H9 (cell line): ENCODE results near the gene ZNF385D. TPM values are rescaled to one million over a fixed set of nuclear protein-coding genes. Genes with fewer than 3 reads are reported as not detected.

ENCODE experiments used
- DNase-seq: peaks from one replicate; pipeline ENCODE4 v3.0.0-alpha.2; 2017
- H2AFZ ChIP-seq: one replicate; pipeline ENCODE4 v1.6.1; 2013; ENCODE audit warnings: mild to moderate bottlenecking, low read length, control low read depth, moderate library complexity
- H2AK5ac ChIP-seq: 2 replicates; pipeline ENCODE4 v1.6.1; 2013; ENCODE audit warnings: low read length, control low read depth, mixed read lengths; ENCODE audit not compliant: insufficient read length
- H2BK120ac ChIP-seq: one replicate; pipeline ENCODE4 v1.6.1; 2013; ENCODE audit warnings: low read depth, mild to moderate bottlenecking, low read length, control low read depth, inconsistent platforms; ENCODE audit not compliant: poor library complexity, severe bottlenecking
- H2BK12ac ChIP-seq: 2 replicates; pipeline ENCODE4 v1.6.1; 2013; ENCODE audit warnings: low read length, control low read depth, mixed read lengths, low read depth; ENCODE audit not compliant: insufficient read length
- H2BK15ac ChIP-seq: 2 replicates; pipeline ENCODE4 v1.6.1; 2013; ENCODE audit warnings: low read depth, low read length, control low read depth
- H2BK20ac ChIP-seq: one replicate; pipeline ENCODE4 v1.6.1; 2013; ENCODE audit warnings: low read depth, mild to moderate bottlenecking, low read length, control low read depth, inconsistent platforms; ENCODE audit not compliant: poor library complexity, severe bottlenecking
- H2BK5ac ChIP-seq: 2 replicates; pipeline ENCODE4 v1.6.1; 2013; ENCODE audit warnings: low read length, control low read depth, mixed read lengths; ENCODE audit not compliant: insufficient read length
- H3K14ac ChIP-seq: 2 replicates; pipeline ENCODE4 v1.6.1; 2013; ENCODE audit warnings: low read length, control low read depth; ENCODE audit not compliant: insufficient read depth
- H3K18ac ChIP-seq: 2 replicates; pipeline ENCODE4 v1.6.1; 2013; ENCODE audit warnings: low read depth, mild to moderate bottlenecking, mixed read lengths, low read length, control low read depth; ENCODE audit not compliant: insufficient read length
- H3K23ac ChIP-seq: 2 replicates; pipeline ENCODE4 v1.6.1; 2013; ENCODE audit warnings: low read length, control low read depth, mixed read lengths, low read depth; ENCODE audit not compliant: insufficient read length
- H3K23me2 ChIP-seq: 2 replicates; pipeline ENCODE4 v1.6.1; 2013; ENCODE audit warnings: low read depth, mild to moderate bottlenecking, mixed read lengths, low read length, control low read depth; ENCODE audit not compliant: insufficient read length, poor library complexity, severe bottlenecking
- H3K27ac ChIP-seq: 2 replicates; pipeline ENCODE4 v1.5.1; 2013; ENCODE audit warnings: low read length, control low read depth, mixed read lengths, low read depth; ENCODE audit not compliant: insufficient read length
- H3K27me3 ChIP-seq: 2 replicates; pipeline ENCODE4 v1.6.1; 2013; ENCODE audit warnings: low read length, control low read depth, inconsistent platforms; ENCODE audit not compliant: insufficient read depth
- H3K4ac ChIP-seq: 2 replicates; pipeline ENCODE4 v1.6.1; 2013; ENCODE audit warnings: low read depth, mild to moderate bottlenecking, control low read depth, inconsistent platforms, low read length, moderate library complexity
- H3K4me1 ChIP-seq: 2 replicates; pipeline ENCODE4 v1.6.1; 2013; ENCODE audit warnings: low read length, control low read depth, inconsistent platforms; ENCODE audit not compliant: insufficient read depth
- H3K4me2 ChIP-seq: 2 replicates; pipeline ENCODE4 v1.6.1; 2013; ENCODE audit warnings: low read length, control low read depth, mixed read lengths; ENCODE audit not compliant: insufficient read length, insufficient read depth
- H3K56ac ChIP-seq: 2 replicates; pipeline ENCODE4 v1.6.1; 2013; ENCODE audit warnings: low read depth, mild to moderate bottlenecking, mixed read lengths, low read length, control low read depth; ENCODE audit not compliant: insufficient read length
- H3K79me1 ChIP-seq: 2 replicates; pipeline ENCODE4 v1.6.1; 2013; ENCODE audit warnings: low read depth, mild to moderate bottlenecking, moderate library complexity, low read length, control low read depth, inconsistent platforms; ENCODE audit not compliant: insufficient read depth, poor library complexity, severe bottlenecking
- H3K79me2 ChIP-seq: 2 replicates; pipeline ENCODE4 v1.6.1; 2013; ENCODE audit warnings: low read length, control low read depth, inconsistent platforms; ENCODE audit not compliant: insufficient read depth
- H3K9ac ChIP-seq: 2 replicates; pipeline ENCODE4 v1.6.1; 2013; ENCODE audit warnings: low read length, control low read depth, mixed read lengths; ENCODE audit not compliant: insufficient read length; ENCODE audit errors: extremely low read depth
- H3K9me3 ChIP-seq: one replicate; pipeline ENCODE4 v1.6.1; 2013; ENCODE audit warnings: low read depth, low read length, inconsistent platforms; ENCODE audit not compliant: control insufficient read depth
- H3T11ph ChIP-seq: one replicate; pipeline ENCODE4 v1.6.1; 2013; ENCODE audit warnings: mild to moderate bottlenecking, low read length, control low read depth, inconsistent platforms
- H4K20me1 ChIP-seq: one replicate; pipeline ENCODE4 v1.6.1; 2013; ENCODE audit not compliant: control insufficient read depth, insufficient read length, insufficient read depth
- H4K5ac ChIP-seq: 2 replicates; pipeline ENCODE4 v1.6.1; 2013; ENCODE audit warnings: low read depth, mild to moderate bottlenecking, mixed read lengths, low read length, control low read depth; ENCODE audit not compliant: insufficient read length
- H4K8ac ChIP-seq: replicated peaks from 2 replicates; pipeline ENCODE4 v1.6.1; 2013; ENCODE audit warnings: low read length, control low read depth, mixed read lengths, low read depth; ENCODE audit not compliant: insufficient read length
- H4K91ac ChIP-seq: 2 replicates; pipeline ENCODE4 v1.6.1; 2013; ENCODE audit warnings: low read depth, mild to moderate bottlenecking, moderate library complexity, mixed read lengths, low read length, control low read depth; ENCODE audit not compliant: insufficient read length
- H3K27ac Mint-ChIP-seq, 3 experiments: 2 replicates in 2 of 3; 3 replicates in 1 of 3; pipeline ENCODE4 v1.8.0; 2020 to 2021; ENCODE audit warnings: mixed read lengths in 3 of 3, mild to moderate bottlenecking in 1 of 3, moderate library complexity in 1 of 3
- H3K27me3 Mint-ChIP-seq: 2 replicates; pipeline ENCODE4 v1.8.0; 2021; ENCODE audit warnings: low read depth, mild to moderate bottlenecking, moderate library complexity, mixed read lengths
- H3K36me3 Mint-ChIP-seq, 3 experiments: 2 replicates in 2 of 3; 3 replicates in 1 of 3; pipeline ENCODE4 v1.8.0; 2020 to 2021; ENCODE audit warnings: low read depth in 3 of 3, mixed read lengths in 3 of 3; ENCODE audit not compliant: insufficient read depth in 1 of 3
- H3K4me1 Mint-ChIP-seq, 2 experiments: 2 replicates each; pipeline ENCODE4 v1.8.0; 2020; ENCODE audit warnings: mixed read lengths in 2 of 2
- H3K4me3 Mint-ChIP-seq, 2 experiments: 2 replicates in 1 of 2; 3 replicates in 1 of 2; pipeline ENCODE4 v1.8.0; 2020 to 2021; ENCODE audit warnings: mild to moderate bottlenecking in 2 of 2, mixed read lengths in 2 of 2, moderate library complexity in 1 of 2
- H3K9me3 Mint-ChIP-seq, 2 experiments: 2 replicates in 1 of 2; 3 replicates in 1 of 2; pipeline ENCODE4 v1.8.0; 2020; ENCODE audit warnings: mild to moderate bottlenecking in 2 of 2, mixed read lengths in 2 of 2, moderate library complexity in 1 of 2
- total RNA-seq: library from RNA; stranded (reverse); gene quantifications from 2 replicates; pipeline ENCODE4 v1.2.1, GENCODE V29; 2021
- TF ChIP-seq, protein P1 (sequence below): fragments of 200-600 bp; sonication (generic); conservative IDR thresholded peaks from 3 replicates; pipeline ENCODE4 v1.8.0; 2021; ENCODE audit warnings: antibody characterized with exemption, mild to moderate bottlenecking

Gene ZNF385D
- total RNA-seq, 1 experiment from 2014 or later, result 1.5 TPM

DNA sequence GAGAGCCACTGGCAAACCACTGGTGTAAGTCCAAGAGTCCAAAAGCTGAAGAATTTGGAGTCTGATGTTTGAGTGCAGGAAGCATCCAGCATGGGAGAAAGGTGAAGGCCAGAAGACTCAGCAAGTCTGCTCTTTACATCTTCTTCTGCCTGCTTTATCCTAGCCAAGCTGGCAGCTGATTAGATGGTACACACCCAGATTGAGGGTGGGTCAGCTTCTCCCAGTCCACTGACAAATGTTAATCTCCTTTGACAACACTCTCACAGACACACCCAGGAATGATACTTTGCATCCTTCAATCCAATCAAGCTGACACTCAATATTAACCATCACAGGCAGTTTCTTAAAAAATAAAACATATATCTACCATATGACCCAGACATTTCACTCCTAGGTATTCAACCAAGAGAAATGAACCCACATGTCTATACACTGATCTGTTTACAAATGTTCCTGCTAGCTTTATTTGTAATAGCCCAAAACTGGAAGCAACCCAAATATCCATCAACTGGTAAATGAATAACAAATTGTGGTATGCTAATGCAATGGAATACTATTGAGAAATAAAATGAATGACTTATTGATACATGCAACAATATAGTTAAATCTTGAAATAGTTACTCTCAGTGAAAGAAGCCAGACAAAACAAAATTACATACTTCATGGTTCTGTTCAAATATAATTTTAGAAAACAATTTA lies 373.8 kb downstream of the ZNF385D start:
- Histone ChIP-seq H2AFZ (no peak overlapping the region), H3K4me1 (no peaks in the 10 kb centered on the region), H3K14ac (no peak overlapping the region), H2BK20ac (no peak overlapping the region), H3K4ac (no peak overlapping the region), H3K79me2 (no peaks in the 10 kb centered on the region), H3K23me2 (no peaks in the 10 kb centered on the region), H3T11ph (no peak overlapping the region), H3K9me3 (no peaks in the 10 kb centered on the region), H2BK5ac (no peak overlapping the region), H4K8ac (no peak overlapping the region), H3K9ac (no peak overlapping the region), H3K4me2 (no peak overlapping the region), H4K20me1 (no peaks in the 10 kb centered on the region), H2BK120ac (no peak overlapping the region), H3K27ac (no peak overlapping the region), H2BK12ac (no peak overlapping the region), H3K18ac (no peak overlapping the region), H3K56ac (no peak overlapping the region), H2BK15ac (no peak overlapping the region), H4K91ac (no peak overlapping the region), H3K79me1 (no peaks in the 10 kb centered on the region), H2AK5ac (no peak overlapping the region), H3K23ac (no peak overlapping the region), H3K27me3 (no peaks in the 10 kb centered on the region), H4K5ac (no peak overlapping the region)
- Mint-ChIP-seq H3K4me1 (peaks cover 8 to 9% of the 10 kb centered on the region in 2 experiments), H3K4me3 (no peak overlapping the region), H3K36me3 (no peaks in the 10 kb centered on the region), H3K9me3 (no peaks in the 10 kb centered on the region), H3K27ac (no peak overlapping the region; a peak in 1 of 7 replicates), H3K27me3 (no peaks in the 10 kb centered on the region)
- no peak for DNase-seq
- TF ChIP-seq, protein P1, sequence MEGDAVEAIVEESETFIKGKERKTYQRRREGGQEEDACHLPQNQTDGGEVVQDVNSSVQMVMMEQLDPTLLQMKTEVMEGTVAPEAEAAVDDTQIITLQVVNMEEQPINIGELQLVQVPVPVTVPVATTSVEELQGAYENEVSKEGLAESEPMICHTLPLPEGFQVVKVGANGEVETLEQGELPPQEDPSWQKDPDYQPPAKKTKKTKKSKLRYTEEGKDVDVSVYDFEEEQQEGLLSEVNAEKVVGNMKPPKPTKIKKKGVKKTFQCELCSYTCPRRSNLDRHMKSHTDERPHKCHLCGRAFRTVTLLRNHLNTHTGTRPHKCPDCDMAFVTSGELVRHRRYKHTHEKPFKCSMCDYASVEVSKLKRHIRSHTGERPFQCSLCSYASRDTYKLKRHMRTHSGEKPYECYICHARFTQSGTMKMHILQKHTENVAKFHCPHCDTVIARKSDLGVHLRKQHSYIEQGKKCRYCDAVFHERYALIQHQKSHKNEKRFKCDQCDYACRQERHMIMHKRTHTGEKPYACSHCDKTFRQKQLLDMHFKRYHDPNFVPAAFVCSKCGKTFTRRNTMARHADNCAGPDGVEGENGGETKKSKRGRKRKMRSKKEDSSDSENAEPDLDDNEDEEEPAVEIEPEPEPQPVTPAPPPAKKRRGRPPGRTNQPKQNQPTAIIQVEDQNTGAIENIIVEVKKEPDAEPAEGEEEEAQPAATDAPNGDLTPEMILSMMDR, result no peak
